HG03280 (cell line): ENCODE measurements around the gene ESRRB.

ENCODE experiments used
- ATAC-seq: cut with Tn5 transposase; IDR thresholded peaks from one replicate; pipeline ENCODE4 v1.9.1; 2021; ENCODE audit warnings: mild to moderate bottlenecking, moderate library complexity; ENCODE audit not compliant: unreplicated experiment

ESRRB gene

DNA sequence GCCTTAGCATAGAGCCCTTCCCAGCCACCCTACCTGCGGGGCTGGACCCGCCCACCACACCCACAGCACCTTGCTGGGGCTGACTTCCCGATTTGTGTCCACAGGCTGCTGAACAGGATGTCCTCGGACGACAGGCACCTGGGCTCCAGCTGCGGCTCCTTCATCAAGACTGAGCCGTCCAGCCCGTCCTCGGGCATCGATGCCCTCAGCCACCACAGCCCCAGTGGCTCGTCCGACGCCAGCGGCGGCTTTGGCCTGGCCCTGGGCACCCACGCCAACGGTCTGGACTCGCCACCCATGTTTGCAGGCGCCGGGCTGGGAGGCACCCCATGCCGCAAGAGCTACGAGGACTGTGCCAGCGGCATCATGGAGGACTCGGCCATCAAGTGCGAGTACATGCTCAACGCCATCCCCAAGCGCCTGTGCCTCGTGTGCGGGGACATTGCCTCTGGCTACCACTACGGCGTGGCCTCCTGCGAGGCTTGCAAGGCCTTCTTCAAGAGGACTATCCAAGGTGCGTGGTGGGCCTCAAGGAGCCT, 63.4 kb downstream of the ESRRB start:
- no peak for ATAC-seq

- no peak for ATAC-seq
Observed at GRCh38 chr14:76446486-76446885, 70.5 kb downstream of the ESRRB start.

- no peak for ATAC-seq
Observed at GRCh38 chr14:76446921-76447320, 71.0 kb downstream of the ESRRB start.

GRCh38 chr14:76450476-76450875, 74.5 kb downstream of the ESRRB start:
- ATAC-seq: no peak

DNA sequence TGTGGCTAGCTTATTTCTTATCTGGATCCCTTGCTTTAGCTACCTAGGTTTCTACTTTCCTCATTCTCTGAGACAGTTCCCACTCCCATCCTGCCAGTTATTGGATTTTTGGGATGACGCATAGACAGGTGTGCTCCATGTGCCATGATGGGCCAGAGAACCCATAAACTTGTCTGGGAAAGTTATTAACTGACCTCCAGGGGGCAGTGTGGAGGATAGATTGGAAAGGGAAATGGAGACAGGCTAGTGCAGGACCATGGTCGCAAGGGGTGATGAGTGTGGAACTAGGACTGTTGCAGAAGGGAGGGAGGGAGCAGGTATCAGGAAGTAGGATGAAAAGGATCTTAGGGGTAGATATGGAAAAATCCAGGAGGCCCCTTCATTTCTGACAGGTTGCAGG, 80.3 kb downstream of the ESRRB start:
- ATAC-seq: no peak

DNA sequence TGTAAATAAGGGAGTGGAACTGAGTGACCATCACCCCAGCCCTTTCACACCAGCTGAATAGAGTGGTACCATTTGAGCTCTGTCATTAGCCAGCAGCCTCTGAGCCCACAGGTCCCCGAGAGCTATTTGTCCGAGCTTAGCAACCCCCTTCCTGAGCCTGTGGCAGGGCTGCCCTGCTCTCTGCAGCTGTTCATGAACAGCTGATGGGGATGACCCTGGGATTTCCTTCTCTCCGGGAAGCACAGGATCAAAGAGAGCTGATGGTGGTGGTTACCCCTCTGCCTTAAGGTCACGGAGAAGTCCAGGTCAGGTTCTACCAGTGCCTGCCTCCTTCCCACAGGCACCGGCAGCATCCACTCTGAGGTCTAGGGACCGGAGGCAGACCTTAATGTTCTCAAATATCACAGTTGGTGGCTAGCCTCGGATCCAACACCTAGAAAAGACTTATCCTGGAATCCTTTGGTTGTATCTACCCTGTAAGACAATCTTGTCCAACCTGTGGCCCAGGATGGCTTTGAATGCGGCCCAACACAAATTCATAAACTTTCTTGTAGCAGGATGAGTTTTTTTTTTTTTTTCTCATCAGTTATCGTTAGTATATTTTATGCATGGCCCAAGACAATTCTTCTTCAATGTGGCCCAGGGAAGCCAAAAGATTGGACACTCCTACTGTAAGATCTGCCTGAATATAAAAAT, 81.1 kb downstream of the ESRRB start:
- ATAC-seq: no peak

DNA sequence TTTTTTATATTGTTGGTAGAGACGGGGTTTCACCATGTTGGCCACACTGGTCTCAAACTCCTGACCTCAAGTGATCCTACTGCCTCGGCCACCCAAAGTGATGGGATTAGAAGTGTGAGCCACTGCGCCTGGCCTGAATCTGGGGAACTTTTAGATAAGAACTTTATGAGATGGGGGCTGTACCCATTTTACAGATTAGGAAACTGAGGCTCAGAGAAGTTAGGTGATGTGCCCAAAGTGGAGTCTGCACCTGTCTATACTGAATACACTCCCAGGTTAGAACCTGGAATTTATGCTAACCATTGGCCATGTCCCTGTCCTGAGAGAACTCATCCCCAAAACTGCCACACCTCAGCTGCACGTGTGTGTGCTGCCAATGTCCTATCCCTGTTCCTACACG, 81.9 kb downstream of the ESRRB start:
- ATAC-seq: no peak

- no peak for ATAC-seq
Observed at GRCh38 chr14:76461886-76462285, 85.9 kb downstream of the ESRRB start.

DNA sequence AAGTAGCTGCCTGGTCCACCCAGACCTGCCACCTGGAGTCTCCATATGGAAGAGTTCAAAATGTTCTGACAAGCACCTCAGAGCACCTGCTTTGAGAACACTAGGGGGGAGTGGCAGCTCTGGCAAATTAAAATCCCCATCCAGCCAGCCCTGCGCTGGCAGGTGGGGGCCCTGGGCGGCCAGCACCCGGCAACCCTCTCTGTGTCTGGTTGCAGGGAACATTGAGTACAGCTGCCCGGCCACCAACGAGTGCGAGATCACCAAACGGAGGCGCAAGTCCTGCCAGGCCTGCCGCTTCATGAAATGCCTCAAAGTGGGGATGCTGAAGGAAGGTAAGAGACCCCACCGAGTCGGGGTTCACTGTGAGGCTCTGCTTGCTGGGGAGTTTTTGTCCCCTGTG, 86.4 kb downstream of the ESRRB start:
- ATAC-seq: no peak

- no peak for ATAC-seq
Observed at GRCh38 chr14:76463105-76463504, 87.2 kb downstream of the ESRRB start.

GRCh38 chr14:76464856-76465255, 88.9 kb downstream of the ESRRB start:
- no peak for ATAC-seq

- ATAC-seq: no peak
Observed at GRCh38 chr14:76465664-76466063, 89.7 kb downstream of the ESRRB start.

- ATAC-seq: no peak
Observed at GRCh38 chr14:76467711-76468155, 91.8 kb downstream of the ESRRB start.

DNA sequence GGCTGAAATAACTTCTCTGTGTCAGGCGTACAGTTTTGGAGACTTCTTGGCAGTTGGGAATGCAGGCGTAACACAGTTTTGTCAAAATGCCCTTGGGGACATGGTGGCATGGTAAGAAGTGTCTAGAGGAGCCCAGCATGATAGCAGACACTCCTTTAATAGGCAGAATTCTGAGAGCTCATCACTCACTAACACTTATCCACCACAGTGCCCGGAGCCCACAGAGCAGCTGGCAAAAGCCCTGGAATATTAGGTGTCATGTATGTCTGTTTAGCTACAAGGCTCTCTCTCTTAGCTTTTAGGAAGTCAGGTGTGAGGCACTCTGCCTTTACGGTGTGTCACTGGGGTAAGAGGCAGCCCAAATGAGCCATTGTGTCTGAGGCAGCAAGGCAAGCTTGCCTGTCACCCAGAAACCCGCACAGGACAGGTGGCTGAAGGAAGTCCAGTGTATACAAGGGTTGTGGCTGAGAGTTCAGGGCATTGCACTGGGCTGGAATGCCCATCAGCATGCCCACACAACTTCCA, 96.3 kb downstream of the ESRRB start:
- ATAC-seq: no peak

- no peak for ATAC-seq
Observed at GRCh38 chr14:76473481-76474263, 97.7 kb downstream of the ESRRB start.

GRCh38 chr14:76480426-76480825, 104.5 kb downstream of the ESRRB start:
- no peak for ATAC-seq

DNA sequence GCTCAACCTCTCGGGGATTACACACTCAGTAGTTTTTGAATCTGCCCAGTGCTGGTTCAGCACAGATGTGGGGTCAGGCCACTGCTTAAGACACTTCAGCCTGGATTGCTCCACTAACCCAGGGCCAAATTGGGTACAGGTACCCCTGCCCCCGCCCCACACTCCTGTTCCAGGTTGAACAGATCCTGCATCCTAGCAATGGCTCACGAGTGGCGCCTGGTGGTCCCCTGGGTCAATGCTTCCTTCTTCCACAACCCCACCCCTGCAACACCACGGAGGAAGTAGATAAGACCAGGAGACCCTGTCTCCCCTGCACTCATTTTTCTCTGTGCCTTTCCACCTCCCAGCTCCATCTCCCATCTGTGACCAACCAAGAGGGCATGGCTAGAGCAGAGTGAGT, 108.4 kb downstream of the ESRRB start:
- no peak for ATAC-seq

- ATAC-seq: no peak
Observed at GRCh38 chr14:76486251-76486743, 110.4 kb downstream of the ESRRB start.

DNA sequence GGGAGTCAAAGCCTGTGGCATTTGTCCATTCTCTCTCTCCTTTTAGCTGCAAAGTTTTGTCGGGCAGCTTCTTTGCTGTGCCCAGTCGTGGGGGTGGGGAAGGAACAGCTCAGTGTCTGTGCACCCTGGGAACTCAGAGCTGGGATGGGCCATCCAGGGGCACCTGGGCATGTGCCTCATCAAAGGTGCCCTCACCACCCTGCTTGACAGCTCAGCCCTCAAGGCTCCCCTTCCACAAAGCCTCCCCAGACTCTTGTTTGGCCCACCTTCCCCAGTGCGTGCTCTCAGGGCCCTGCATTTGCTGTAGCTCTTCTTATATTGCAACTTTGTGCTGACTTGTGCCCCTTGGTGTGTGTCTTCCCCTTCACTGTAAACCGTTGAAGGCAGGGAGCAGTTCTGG, 112.6 kb downstream of the ESRRB start:
- ATAC-seq: no peak

DNA sequence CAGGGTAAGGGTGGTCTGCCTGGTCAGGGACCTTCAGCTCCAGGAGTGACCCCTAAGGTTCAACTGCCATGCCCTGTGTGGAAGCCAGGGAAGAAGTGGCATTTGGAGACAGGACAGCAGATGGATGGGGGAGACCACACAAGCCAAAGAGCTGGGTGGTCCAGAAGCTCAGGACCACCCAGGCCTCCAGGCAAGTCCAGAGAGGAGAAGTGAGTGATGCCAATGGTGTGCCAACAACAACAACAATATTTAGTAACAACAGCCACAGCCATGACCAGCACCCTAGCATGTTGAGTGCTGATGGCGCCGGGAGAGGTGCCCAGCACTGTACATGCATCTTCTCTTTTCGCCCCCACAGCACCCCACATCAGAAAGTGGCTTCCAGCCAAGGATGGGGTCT, 113.7 kb downstream of the ESRRB start:
- ATAC-seq: no peak

GRCh38 chr14:76490111-76490510, 114.2 kb downstream of the ESRRB start:
- ATAC-seq: no peak

- no peak for ATAC-seq
Observed at GRCh38 chr14:76490735-76491134, 114.8 kb downstream of the ESRRB start.
